H1 (cell line): ENCODE measurements around the gene SLC24A3.

ENCODE experiments used
- CEBPB ChIP-seq: IDR thresholded peaks from 2 replicates; pipeline ENCODE4 v1.6.1; 2012; ENCODE audit warnings: low read depth, low read length
- CHD2 ChIP-seq: IDR thresholded peaks from 2 replicates; pipeline ENCODE4 v1.6.1; 2012; ENCODE audit warnings: low read length, improper control_type of control experiment
- CTCF ChIP-seq, 3 experiments: IDR thresholded peaks; 1 replicate in 2 of 3; 2 replicates in 1 of 3; pipeline versions ENCODE4 v1.5.1 to v1.6.1; 2011; ENCODE audit warnings: low read length in 3 of 3, mild to moderate bottlenecking in 3 of 3, inconsistent platforms in 2 of 3, low read depth in 1 of 3, moderate library complexity in 1 of 3; ENCODE audit not compliant: insufficient read depth in 1 of 3; ENCODE audit errors: control extremely low read depth in 1 of 3
- EP300 ChIP-seq, 2 experiments: IDR thresholded peaks; 1 replicate in 1 of 2; 2 replicates in 1 of 2; pipeline ENCODE4 v1.6.1; 2011 to 2012; ENCODE audit warnings: low read depth in 2 of 2, low read length in 2 of 2, mild to moderate bottlenecking in 2 of 2, borderline replicate concordance in 1 of 2, inconsistent platforms in 1 of 2, moderate library complexity in 1 of 2
- KDM1A ChIP-seq: fragments of 200-600, 300-600 bp; sonication (generic); IDR thresholded peaks from 2 replicates; pipeline ENCODE4 v1.7.1; 2016; ENCODE audit warnings: mild to moderate bottlenecking, low read length, borderline replicate concordance
- MAX ChIP-seq: IDR thresholded peaks from 2 replicates; pipeline ENCODE4 v1.6.1; 2012; ENCODE audit warnings: inconsistent platforms
- POLR2AphosphoS5 ChIP-seq: IDR thresholded peaks from 2 replicates; pipeline ENCODE4 v1.6.1; 2011; ENCODE audit warnings: low read depth, low read length

- TF ChIP-seq EP300 (IDR thresholded peaks at IDR 0.05; ENCODE audit: borderline replicate concordance in 1 of 2, low read depth in 2 of 2, low read length in 2 of 2), result no peak
- no peak for TF ChIP-seq KDM1A
- TF ChIP-seq CHD2, result no peak
- no peak for TF ChIP-seq CEBPB
- TF ChIP-seq CTCF (IDR thresholded peaks at IDR 0.05; ENCODE audit: control extremely low read depth in 1 of 3, insufficient read depth in 1 of 3, low read depth in 1 of 3, low read length in 3 of 3), result no peak
- no peak for TF ChIP-seq MAX
- TF ChIP-seq POLR2AphosphoS5, result no peak
Measured at GRCh38 chr20:19720991-19721390, 508.5 kb downstream of the SLC24A3 start.
